Stimulated activated CD4-positive, alpha-beta T cell treated with anti-CD3 and anti-CD28 coated beads, Interleukin-2, amount 100 ng/mL, for 4 hours (primary cell): Measurements from ENCODE around the gene SYPL1.
"Not testable (repeated sequence)": the region's sequence is repeated elsewhere in the genome, so short reads cannot be mapped to it uniquely, and the experiment has no call there.

Experiments used
- DNase-seq: peaks from one replicate; pipeline ENCODE4 v3.0.0-alpha.2; 2020; ENCODE audit warnings: low read depth

Gene SYPL1

GRCh38 chr7:106112118-106112971 lies at the start of gene SYPL1:
Gene SYPL1 (minus strand): TSS chr7:106112312. CDS start chr7:106112208, 104 bp downstream.
- DNase-seq, result peak; percentile 88

- DNase-seq, result no peak
Measured at GRCh38 chr7:106155027-106155426, 42.9 kb upstream of the SYPL1 start.

- DNase-seq, result peak; percentile 61
Measured at GRCh38 chr7:106153891-106154449, 41.9 kb upstream of the SYPL1 start.

GRCh38 chr7:106152313-106152665 lies 40.2 kb upstream of the SYPL1 start:
- DNase-seq, result no peak

- DNase-seq, result no peak
Measured at GRCh38 chr7:106151459-106152312, 39.6 kb upstream of the SYPL1 start.

- DNase-seq, result no peak
Measured at GRCh38 chr7:106143711-106144337, 31.7 kb upstream of the SYPL1 start.

GRCh38 chr7:106142136-106142535 lies 30.0 kb upstream of the SYPL1 start:
- DNase-seq, result no peak

- no peak for DNase-seq
Measured at GRCh38 chr7:106140406-106141173, 28.5 kb upstream of the SYPL1 start.

GRCh38 chr7:106139265-106140251 lies 27.4 kb upstream of the SYPL1 start:
- no peak for DNase-seq

- no peak for DNase-seq
Measured at GRCh38 chr7:106138776-106139175, 26.7 kb upstream of the SYPL1 start.

- DNase-seq, result not testable (repeated sequence)
Measured at GRCh38 chr7:106138181-106138580, 26.1 kb upstream of the SYPL1 start.

GRCh38 chr7:106134241-106134640 lies 22.1 kb upstream of the SYPL1 start:
- DNase-seq, result no peak

GRCh38 chr7:106129291-106129690 lies 17.2 kb upstream of the SYPL1 start:
- no peak for DNase-seq

- DNase-seq, result no peak
Measured at GRCh38 chr7:106128836-106129235, 16.7 kb upstream of the SYPL1 start.

- no peak for DNase-seq
Measured at GRCh38 chr7:106127984-106128780, 16.1 kb upstream of the SYPL1 start.

- peak; percentile 59 for DNase-seq
Measured at GRCh38 chr7:106126170-106126938, 14.2 kb upstream of the SYPL1 start.

GRCh38 chr7:106125417-106125816 lies 13.3 kb upstream of the SYPL1 start:
- no peak for DNase-seq

GRCh38 chr7:106124186-106124585 lies 12.1 kb upstream of the SYPL1 start:
- no peak for DNase-seq

- DNase-seq, result no peak
Measured at GRCh38 chr7:106122713-106123112, 10.6 kb upstream of the SYPL1 start.
